Amniotic epithelial cell (primary cell): ENCODE results near the gene SRGAP3.

Experiments
- DNase-seq: peaks from one replicate; pipeline ENCODE4 v3.0.0-alpha.2; 2010; ENCODE audit warnings: low read depth

SRGAP3 gene

DNA sequence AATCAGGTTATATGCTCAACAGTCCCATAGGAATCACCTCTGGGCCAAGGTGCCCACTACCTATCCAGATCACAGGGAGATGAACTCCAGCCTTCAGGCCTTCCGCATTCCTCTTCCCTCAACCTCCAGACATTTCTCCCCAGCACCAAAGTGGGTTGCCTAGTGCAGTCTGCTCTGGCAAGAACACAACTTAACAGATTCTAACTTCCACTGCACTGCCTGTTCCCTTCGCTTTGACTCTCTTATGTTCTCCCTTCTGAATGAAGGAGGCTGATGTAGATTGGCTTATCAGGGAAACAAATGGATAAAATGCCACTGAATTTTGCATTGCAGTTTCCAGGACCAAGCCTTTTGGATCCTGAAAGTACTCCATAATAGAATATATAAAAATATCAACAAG is 106.3 kb downstream of the SRGAP3 start:
- DNase-seq, result no peak

DNA sequence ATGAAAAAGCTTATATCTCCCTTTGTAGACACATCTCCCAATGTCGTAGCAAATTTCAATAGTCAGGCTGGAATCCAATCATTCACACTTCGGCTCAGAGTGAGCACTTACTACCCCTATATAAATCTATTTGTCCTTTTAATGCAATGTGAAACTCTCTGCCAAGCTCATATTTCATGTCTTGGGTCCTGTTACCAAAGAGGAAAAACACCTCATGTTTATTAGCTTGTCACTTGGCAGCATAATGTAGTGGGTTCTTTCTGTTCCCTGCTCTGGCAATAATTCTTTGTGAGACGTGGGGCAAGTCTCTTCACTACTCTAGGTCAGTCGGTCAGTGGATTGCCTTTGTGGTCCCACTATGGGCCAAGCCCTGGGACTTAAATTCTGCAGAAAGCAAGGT is 107.1 kb downstream of the SRGAP3 start:
- DNase-seq, result no peak

DNA sequence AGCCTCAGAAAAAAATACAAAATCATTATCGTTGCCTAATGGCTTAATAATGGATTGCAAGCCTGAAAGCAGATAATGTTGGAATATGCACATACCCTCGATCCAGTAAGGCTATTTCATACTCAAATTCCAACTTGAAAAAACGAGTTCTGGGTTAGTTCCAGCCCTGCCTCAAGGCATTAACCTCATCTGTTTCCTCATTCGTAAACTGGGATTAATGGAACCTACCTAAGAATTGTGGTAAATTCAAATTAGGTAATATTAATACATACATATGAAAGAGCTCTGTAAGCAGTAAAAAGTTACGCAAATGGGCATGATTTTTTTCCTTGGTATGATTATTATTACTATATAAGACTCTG is 107.5 kb downstream of the SRGAP3 start:
- DNase-seq, result no peak

DNA sequence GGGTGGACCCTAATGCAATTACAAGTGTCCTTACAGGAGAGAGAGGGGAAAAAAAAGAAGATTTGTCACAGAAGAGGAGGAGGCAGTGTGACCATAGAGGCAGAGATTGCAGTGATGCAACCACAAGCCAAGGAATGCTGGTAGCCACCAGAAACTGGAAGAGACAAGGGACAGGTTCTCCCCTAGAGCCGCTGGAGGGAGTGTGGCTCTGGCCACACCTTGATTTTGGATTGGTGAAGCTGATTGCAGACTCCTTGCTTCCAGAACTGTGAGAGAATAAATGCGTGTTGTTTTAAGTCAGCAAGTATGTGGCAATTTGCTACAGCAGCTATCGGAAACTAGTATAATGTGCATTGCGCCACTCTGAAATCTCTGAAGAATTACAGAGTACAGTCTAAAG is 110.1 kb downstream of the SRGAP3 start:
- no peak for DNase-seq

DNA sequence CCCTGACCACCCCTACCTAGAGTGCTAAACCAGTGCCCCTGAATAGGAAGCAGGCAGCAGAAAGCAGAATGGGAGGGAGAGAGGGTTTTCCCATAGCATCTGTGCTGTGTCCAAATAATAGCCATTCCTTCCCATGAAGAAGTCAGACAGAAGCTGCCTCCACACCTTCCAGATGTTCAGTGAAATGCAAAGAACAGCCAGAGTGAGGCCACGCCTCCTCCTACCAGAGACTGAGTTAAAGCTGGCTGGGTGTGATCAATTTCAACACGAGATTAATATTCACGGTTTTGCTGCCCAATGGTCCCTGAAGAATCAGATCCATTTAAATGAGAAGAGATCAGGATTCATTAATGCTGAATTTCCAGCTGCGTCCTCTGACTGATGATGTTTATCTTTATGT is 111.8 kb downstream of the SRGAP3 start:
- DNase-seq, result no peak

DNA sequence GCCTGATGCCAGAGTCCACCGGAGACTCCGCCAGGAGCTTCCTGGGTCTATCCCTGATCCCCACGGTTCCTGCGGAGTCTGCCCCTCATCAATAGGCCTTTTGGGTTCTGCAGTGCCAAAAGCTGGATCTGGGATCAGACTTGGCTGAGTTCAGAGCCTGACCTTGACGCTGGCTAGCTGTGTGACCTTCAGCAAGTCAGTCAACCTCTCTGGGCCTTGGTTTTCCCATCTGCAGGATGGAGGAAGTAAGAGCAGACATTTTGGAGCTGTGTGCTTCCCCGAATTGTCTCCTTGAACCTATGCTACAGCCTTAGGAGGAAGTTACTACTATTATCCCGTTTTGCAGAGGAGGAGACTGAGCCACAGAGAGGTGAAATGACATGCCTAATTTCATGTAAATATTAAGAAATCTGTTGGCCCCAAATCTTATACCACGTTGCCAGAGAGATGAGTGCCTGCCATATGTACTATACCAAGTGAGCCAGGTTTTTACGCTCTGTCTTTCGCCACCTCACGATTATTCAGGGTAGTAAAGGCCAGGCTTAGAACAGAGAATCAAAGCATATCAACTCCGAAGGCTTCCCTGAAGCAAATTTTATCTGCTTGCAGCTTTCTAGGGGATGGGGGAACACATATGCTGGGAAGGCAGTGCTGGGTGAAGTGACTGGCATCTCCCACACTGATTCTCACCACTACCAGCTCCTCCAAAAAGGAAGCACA is 112.5 kb downstream of the SRGAP3 start:
- no peak for DNase-seq

DNA sequence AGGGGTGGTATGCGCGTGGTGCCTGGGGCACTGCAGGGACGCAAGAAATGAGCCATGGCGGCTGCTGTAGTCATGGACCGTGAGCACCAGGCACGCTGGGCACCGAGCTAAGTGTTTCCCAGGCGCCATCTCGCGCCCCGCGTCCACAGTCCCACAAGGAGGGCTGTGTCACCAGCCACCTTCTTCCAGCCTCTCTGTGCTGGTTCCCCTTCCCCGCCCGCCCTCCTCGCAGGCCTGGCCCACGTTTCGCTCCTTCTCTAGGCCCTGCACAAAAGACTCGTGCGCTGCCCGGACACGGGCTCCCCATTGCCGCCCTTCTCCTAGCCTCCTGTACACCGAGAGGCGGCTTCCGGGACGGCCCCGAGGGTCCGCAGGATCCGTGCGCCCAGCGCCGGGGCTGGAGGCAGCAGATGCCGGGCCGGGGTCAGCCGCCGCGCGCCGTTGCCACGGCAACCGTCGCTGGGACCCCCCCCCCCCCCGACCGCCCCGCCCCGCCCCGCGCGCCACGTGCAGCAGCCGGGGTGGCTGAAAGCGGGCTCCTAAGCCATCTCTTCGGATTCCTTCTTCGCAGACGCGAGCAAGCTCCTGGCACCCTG is 113.4 kb downstream of the SRGAP3 start:
- no peak for DNase-seq

DNA sequence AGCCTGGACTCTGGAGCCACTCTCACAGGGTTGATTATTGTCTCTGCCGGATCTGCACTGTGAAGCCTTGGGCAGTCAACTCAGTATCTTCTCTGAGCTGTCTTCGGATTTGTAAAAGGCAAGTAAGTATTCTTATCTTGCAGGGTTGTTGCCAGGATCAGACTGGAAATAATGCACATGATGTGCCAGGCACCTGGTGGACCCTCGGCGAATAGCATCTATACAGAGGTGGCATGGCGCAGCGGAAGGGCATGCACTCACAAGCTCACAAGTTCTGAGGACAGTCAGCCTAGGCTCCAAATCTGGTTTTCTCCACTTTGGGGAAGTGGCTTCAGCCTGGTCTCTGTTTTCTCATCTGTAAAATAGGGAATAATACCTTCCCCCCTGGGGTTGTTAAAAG is 113.9 kb downstream of the SRGAP3 start:
- DNase-seq, result no peak

DNA sequence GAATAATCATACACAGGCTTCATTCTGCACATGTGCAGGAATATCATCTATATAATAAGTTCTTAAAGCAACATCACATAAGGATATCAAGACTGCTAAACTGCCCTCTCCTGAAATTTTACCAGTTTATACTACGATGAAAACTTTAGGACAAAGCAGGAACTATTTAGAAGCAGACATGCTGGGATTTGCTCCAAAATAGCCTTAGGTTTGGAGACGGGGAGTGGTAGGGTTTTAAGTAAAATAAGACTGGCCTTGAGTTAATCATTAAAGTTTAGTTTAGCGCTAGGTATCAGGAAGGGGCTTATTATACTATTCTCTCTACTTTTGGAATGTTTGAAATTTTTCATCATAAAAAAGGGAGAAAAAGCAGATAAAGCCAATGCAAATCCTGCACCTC is 115.8 kb downstream of the SRGAP3 start:
- DNase-seq, result no peak

DNA sequence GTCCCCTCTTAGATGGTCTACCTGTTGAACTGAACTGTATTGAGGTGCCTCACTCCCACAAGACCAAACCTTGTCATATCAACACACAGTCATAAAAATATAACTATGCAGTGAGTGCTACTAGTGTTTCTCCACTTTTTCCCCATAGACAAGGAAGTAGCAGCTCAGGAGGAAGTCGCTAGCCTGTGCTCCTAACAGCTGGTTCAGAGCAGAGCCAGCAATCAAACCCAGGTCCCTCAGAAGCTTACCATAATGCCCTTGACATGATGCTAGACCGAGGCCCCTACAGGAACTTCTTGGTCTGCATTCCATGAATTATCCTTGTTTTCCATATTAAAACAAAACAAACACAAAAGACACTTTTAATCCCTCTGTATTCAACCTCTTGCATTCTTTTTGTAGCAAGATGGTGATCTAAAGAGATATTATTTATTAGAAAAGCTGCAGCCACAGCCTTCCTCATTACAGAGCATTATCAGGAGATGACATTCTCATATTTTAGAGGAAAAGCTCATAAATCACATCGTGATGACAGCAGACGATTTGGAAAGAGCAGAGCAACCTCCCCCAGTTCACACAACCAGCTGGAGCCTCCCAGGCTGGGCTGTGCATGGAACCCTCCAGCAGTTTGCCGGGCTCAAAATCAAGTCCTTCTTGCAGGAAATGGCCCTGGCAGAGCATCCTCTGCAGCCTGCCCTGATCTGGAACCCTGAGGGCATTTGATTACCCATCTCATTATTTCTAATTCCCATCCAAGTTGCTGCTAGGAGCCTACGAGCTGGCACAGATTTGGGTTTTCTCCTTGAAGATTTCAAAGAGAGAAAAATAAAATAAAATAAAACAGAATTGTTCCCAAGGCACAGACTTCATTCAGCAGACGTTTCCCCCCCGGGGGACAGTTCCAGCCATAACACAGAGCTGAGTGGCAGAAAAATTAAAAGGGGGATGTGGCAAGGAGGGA is 118.8 kb downstream of the SRGAP3 start:
- DNase-seq, result no peak

DNA sequence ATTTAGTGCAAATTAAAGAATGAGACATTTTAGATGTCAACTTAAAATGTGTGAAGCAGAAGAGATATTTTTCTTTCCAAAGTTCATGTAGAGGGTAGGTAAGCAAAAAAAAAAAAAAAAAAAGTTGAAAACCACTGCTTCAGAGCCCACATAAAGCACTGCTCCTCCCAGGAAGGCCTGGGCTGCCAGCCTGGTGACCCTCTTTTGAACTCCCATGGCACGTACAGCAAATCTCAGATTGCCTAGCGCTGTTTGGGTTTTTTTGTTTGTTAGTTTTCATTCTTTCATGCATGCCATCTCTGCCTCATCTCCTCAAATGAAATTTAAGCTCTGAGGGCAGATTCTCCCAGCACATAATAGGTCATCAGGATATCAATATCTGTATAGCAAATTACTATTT is 120.1 kb downstream of the SRGAP3 start:
- DNase-seq, result no peak

DNA sequence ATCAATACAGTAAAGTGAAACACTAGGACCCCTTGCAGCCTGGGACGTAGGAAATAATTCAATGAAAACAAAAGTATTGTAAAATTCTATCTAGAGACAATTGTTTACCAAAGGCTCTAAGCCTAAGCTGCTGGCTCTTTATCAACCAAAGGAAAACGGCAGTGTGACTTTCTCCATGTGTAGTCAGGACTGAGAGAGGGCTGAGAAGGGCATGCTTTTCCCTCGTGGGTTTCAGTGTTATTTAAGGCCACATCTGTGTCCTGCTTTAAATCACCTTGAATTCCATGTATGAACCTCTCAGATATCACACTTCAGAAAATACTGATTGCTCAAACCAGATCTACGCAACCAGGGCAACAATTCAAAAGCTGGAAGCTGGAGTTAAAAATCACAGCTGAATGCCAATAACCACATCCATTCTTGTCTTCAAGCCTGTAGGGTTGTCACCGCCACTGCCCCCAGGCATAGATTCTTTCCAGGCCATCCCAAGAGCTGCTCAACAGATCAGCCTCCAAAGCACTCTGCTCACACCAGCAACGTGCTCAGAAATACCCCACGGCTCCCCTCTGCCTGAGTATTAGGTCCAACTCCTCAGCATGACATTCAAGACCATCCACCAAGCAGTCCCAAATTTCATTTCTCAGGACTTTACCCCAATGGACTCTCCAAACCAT is 124.0 kb downstream of the SRGAP3 start:
- no peak for DNase-seq

DNA sequence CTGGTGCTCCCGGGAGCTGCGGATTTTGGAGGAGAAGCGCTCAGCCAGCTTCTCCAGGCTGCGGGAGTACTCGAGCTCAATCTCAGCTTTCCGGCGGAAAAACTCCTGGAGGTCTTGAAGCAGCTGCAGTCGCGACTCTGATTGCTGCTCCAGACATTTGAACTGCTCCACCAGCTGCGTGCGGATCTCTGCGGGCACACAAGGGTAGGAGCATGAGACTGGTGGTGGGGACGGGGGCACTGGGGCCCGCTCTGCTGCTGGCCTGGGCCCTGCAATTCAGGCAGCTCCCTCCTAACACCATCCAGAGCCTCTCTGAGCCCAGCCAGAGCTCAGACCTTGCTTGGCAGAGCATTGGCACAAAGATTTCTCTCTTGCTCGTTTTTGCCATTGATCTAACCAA is 124.7 kb downstream of the SRGAP3 start:
- no peak for DNase-seq

DNA sequence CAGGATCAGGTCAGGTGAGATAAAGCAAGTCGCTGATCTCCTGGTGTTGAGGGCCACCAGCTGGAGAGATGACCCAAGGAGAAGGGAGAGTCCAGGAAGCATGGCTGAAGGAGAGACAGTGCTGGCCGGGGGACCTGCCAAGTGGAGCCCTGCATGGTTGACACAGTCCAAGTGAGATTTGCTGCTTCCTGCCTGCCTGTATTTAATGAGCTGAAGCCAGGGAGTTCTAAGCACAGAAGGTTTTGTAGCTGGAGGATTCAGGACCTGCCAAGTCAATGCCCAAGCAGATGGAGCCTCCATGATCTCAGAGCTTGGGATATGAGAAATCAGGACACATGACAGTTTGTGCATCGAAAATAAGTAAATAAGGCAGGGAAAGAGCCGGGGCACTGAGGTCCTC is 125.6 kb downstream of the SRGAP3 start:
- DNase-seq, result no peak

DNA sequence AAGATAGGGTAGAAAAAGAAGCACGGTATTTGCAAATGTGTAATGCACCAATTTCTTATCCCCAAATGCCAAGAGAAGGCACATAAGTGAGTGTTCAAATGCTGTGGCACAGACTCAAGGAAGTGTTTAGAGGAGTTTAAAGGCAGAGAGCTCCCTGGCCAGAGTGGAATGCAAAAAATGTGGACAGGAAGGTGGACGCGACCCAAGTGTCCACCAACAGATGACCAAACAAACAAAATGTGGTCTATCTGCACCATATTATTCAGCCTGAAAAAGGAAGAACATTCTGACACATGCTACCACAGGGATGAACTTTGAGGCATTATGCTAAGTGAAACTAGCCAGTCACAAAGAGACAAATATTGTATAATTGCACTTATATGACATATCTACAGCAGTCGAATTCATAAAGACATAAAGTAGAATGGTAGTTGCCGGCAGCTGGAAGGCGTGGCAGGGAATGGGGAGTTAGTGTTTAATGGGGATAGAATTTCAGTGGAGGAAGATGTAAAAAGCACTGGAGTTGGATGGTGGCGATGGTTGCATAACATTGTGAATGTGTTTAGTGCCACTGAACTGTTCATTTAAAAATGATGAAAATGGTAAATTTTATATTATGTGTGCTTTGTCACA is 126.6 kb downstream of the SRGAP3 start:
- DNase-seq, result no peak

DNA sequence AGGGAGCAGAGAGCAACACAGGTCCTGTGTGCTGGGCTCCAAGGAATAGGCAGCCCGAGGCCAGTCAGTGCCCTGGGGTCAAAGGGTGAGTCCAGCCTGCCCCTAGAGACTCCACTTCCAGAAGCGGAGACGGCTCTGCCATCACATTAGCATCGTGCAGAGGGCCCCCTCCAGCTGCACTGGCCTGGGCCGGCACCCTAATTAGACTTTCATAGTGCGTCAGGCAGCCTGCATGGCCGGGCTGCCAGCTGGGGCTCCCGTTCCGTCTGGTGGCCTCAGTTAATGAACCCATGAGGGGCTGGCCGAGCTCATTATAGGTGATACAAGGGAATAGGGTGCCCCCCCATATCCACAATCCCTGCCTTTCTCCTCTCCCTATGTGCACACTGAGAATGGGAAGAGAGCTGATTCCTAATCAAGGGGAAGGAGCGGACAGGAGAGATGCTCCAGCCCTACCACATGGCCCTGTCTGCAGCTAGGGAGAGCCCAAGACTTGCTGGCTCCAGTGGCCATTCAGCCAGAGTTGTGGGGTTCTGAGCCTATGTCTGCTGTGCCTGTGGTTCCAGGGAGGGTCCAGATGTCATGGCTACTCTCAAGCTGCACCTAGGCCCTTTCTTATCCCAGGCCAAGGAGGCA is 128.0 kb downstream of the SRGAP3 start:
- no peak for DNase-seq

DNA sequence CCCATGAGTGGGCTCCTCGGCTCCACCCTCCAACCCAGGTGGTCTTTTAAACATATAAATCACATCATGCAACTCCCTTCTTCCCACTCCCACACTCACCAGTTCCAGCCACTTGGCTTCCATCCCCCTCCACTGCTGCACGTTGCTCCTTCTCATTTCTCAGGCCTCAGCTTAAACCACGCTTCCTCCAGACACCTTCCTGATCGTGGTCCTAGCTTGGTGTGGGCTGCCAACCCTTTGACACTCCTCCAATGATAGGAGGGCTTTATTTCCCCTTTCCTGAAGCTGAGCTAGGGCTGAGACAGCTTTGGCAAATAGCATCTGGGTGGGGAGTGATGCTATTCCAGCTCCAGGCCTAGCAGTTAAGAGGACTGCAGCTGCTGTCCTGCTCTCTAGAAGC is 130.1 kb downstream of the SRGAP3 start:
- DNase-seq, result no peak

DNA sequence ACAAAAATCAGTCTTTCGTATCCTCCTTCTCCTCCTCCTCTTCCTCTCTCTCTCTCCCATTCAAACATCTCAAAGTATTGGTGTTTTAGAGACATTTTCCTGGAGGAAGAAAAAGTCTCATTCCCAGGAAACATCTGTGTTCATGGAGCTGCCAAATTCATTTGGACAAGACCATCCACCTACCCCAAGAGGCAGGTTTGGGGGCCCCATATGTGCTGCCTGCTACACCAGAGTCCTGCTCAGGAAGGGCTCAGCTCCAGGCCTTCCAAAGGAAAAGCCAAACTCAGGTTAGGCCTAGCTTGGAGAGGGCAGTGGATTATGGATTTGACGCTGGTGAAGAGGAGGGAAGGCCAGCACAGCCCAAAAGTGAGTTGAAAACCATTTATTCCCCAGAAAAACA is 131.2 kb downstream of the SRGAP3 start:
- no peak for DNase-seq

DNA sequence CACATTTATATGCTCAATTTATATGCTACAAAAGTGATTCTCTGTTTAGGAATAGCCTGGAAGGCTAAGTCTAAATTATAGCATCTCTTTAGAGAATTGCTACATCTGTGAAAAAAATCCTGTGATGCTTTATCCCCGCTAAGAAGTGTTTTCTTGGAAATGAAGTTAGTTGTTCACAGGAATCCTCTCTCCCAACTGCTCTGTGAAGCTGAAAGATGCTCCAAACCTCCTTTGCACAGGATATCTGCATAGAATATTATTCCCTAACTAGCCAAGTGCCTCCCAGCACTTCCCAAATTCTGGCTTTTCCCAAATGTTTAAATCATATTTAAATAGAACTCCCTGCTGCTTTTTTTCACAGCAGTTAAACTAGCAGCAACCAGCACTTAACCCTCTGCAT is 132.2 kb downstream of the SRGAP3 start:
- no peak for DNase-seq

DNA sequence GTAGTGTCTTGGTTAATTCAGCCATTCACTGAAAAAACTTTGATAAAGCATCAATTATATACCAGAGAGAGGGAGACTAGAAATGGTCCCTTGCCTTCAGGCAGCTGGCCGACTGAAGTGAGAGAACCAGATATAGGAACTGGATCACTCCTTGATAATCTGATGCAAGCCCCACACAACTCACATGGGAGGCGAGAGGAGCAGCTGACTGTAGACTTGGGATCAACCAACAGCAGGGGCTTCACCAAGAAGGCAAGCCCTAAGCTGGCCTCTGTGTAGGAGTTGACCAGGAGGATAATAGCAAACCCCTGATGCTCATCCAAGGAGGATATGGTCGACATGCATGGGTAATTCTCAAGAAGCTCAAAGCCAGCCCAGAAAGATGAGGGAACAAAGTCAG is 133.1 kb downstream of the SRGAP3 start:
- no peak for DNase-seq

DNA sequence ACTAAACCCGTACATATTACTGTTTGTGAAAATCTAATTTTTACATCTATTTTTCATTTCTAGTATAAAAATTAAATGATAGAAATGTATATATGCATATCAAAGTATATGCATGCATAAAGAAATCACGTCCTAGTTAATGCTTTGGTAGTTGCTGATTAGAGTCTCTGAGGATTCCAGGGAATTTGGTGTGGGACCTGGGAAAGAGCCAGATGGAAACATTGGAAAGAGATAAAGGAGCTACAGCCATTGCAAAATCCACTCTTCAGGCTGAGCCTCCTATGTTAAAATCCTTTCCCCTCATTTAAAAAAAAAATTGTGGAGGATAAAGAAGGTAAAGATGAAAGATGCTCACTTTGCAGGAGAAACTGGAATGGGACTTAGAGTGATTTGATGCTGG is 134.1 kb downstream of the SRGAP3 start:
- no peak for DNase-seq

DNA sequence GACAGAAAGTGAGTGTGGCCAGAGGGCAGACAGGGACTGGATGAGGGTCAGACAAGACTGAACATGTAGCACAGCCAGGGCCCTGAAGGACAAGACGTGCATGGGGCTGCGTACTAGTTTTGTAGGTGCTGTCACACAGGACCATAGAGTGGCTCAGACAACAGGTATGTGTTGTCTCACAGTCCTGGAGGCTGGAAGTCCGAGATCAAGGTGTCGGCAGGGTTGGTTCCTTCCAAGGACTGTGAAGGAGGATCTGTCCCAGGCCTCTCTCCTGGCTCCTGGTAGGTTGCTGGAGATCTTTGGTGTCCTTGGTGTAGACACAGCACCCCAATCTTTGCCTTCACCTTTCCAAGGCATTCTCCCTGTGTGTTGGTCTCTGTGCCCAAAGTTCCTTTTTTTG is 136.4 kb downstream of the SRGAP3 start:
- no peak for DNase-seq
